GM13977 (cell line): Measurements from ENCODE around the gene DNLZ.

Experiments
- DNase-seq: peaks from one replicate; pipeline ENCODE4 v3.0.0; 2012; ENCODE audit warnings: low spot score
- in situ Hi-C: fragments of 300-500 bp; cut with MboI; formaldehyde crosslinking; loops from one replicate; pipeline ENCODE4 v1.12.0; 2022; ENCODE audit warnings: low sequenced_read_pairs, low pct_unique_long_range_greater_than_20kb, mixed read lengths, inconsistent platforms; ENCODE audit not compliant: unreplicated experiment
- TF ChIP-seq, protein P1 (sequence below): IDR thresholded peaks from 2 replicates; pipeline ENCODE4 v1.5.1; 2012; ENCODE audit warnings: mild to moderate bottlenecking, control low read depth; ENCODE audit not compliant: insufficient read depth; ENCODE audit errors: extremely low read depth, missing control alignments

Gene DNLZ

DNA sequence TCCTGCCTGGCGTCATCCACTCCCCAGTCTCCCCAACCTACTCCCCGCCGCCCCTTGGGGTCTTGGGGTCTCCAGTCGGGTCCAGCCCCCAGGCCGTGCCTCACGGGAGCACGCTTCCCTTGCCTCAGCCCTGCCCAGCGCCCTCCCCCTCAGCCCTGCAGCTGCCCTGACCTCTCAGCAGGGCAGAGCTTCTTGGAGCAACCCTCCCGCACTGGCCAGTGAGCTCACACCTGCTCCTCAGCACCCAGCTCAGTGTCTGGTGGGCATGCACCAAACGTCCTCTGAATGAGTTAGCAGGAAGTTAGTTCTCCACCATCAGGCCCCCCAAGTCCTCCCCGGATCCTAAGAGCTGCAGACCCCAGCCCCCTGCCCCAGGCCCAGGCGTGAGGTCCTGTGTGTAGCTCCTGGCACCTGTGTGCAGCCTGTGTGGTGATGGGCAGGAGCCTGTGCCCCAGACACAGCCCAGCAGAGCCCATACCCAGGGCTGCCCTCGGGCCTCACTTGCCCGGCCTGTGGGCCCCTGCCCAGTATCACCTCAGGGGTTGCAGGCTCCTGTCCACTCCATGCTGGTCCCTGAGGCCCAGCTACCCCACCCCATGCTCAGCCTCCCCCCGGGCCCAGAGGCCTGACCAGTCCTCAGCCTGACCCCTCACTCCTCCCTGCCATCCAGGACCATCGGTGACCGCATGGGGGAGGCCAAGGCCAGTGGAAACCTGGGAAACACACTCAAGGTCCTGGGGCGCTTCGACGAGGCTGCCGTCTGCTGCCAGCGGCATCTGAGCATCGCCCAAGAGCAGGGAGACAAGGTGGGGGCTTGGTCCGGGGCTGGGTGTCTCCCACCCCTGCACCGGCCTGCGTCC is 28.0 kb downstream of the DNLZ start:
- TF ChIP-seq, protein P1, sequence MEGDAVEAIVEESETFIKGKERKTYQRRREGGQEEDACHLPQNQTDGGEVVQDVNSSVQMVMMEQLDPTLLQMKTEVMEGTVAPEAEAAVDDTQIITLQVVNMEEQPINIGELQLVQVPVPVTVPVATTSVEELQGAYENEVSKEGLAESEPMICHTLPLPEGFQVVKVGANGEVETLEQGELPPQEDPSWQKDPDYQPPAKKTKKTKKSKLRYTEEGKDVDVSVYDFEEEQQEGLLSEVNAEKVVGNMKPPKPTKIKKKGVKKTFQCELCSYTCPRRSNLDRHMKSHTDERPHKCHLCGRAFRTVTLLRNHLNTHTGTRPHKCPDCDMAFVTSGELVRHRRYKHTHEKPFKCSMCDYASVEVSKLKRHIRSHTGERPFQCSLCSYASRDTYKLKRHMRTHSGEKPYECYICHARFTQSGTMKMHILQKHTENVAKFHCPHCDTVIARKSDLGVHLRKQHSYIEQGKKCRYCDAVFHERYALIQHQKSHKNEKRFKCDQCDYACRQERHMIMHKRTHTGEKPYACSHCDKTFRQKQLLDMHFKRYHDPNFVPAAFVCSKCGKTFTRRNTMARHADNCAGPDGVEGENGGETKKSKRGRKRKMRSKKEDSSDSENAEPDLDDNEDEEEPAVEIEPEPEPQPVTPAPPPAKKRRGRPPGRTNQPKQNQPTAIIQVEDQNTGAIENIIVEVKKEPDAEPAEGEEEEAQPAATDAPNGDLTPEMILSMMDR = no peak
- in situ Hi-C loops = no loop called here
- no peak for DNase-seq

DNA sequence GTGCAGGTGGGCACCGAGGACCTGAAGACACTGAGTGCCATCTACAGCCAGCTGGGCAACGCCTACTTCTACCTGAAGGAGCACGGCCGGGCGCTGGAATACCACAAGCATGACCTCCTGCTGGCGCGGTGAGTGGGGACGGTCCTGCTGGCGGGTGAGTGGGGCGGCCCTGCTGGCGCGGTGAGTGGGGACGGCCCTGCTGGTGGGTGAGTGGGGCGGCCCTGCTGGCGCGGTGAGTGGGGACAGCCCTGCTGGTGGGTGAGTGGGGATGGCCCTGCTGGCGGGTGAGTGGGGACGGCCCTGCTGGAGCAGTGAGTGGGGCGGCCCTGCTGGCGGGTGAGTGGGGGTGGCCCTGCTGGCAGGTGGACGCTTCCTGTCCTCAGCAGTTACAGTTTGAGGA is 29.0 kb downstream of the DNLZ start:
- TF ChIP-seq, protein P1 = no peak
- in situ Hi-C loops = no loop called here
- DNase-seq = no peak

DNA sequence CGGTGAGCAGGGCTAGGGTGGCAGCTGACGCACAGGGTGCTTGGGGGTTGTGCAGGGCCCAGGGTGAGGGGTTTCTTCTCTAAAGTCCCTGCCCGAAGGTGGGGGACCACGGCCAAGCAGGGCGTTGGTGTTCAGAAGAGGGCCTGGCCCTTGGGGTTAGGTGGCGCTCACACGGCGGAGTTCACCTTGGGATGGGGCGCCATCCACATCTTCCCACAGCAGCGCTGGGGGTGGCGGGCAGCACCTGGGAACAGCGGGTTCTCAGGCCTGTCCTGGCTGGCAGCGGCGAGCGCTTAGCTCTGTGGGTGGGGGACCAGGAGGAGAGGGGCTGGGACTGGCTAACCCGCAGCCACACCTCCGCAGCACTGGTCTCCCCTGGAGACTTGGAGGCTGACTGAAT is 30.1 kb downstream of the DNLZ start:
- in situ Hi-C loops = no loop called here
- TF ChIP-seq, protein P1 = no peak
- DNase-seq = no peak

DNA sequence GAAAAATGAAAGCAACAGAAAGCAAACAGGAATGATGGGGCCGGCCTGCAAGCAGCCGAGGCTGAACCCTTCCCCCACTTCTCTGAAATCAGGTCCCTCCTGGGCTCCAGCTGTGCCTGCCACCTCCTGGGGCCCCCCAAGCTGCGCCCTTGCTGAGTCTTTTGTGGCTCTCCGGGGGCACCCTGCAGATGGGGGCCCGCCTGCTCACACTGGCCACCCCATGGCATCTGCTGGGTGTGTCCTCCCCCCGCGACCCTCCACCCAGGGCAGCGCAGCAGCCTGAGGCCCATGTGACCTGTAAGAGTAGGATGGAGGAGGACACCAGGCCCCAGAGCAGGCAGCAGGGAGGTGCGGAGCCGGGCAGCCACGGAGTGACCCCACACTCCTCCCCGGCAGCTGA is 30.5 kb downstream of the DNLZ start:
- DNase-seq = no peak
- in situ Hi-C loops = no loop called here
- TF ChIP-seq, protein P1 = no peak

DNA sequence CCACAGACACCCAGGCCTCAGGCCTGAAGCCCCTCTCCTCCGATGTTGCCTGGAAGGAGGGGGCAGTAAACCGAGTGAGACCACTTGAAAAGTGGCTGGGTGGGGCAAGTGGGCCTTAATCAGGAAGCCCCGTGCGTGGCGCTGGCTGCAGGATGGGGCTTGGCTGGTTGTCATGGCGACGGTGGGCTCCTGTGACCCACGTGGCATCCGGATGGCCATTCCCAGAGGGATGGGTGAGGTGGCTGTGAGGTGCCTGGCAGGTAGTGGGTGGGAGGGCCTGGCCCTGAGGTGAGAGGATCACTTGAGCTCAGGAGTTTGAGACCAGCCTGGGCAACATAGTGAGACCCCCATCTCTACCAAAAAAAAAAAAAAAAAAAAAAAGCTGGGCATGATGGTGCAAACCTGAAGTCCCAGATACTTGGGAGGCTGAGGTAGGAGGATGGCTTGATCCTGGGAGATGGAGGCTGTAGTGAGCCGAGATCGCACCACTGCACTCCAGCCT is 31.0 kb downstream of the DNLZ start:
- DNase-seq = no peak
- in situ Hi-C loops = no loop called here
- TF ChIP-seq, protein P1 = no peak

DNA sequence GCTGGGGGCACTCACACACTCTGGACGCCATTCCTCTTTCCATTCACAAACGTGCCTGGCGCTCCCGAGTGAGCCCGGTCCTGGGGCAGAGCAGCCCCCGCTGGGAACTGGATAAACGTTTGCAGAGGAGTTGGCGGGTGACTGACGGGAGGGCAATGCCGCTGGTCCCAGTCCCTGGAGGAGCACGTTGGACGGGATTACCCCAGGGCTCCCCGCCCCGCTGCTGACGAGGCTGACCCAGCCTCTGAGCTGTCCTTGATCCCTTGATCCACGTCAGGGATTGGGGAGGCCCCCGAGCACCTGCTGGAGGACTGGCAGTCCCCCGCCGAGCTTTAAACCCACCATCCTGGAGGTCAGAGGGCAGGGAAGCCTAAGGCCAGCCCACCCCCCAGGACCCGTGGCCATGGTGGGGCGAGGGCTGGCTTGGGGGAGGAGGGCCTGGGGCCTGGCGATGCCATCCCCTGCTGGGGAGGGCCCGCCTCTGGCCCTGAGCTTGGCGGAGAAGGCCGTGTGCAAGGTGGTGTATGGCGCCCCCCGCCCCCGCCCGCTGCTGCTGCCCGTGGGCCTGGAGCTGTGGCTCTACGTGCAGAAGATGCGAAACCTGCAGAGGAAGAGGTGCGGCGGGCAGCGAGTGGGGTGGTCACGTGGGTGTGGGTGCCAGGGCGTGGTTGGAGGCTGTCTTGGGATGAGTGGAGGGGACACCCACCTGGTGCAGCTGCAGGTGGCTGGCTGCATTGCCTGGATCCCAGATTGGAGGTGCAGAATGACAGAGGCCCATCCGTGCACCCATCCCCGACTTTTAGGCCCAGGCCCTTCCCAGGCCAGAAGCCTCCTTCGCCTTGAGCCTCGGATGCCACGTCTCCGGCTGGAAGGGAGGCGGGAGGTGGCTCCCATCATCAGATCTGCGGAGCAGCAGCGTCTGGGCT is 31.7 kb downstream of the DNLZ start:
- TF ChIP-seq, protein P1 = no peak
- DNase-seq = no peak
- in situ Hi-C loops = no loop called here
